ENCODE data around the gene VAV1.

DNA sequence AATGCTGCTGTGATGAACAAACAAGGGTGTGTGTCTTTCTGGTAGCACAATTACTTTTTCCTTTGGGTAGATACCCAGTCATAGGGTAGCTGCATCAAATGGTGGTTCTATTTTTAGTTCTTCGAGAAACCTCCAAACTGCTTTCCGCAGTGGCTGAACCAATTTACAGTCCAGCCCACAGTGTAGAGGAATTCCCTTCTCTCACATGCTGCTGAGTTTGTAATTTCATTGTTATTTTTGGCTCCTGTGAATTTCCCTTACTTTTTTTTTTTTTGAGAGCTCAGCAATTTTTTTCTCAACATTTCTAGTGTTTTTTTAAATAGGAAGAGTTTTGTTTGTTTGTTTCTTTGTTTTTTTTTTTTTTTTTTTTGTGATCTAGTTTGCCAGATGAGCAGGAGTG is 77.4 kb downstream of the VAV1 start:
- TF ChIP-seq, protein P1, sequence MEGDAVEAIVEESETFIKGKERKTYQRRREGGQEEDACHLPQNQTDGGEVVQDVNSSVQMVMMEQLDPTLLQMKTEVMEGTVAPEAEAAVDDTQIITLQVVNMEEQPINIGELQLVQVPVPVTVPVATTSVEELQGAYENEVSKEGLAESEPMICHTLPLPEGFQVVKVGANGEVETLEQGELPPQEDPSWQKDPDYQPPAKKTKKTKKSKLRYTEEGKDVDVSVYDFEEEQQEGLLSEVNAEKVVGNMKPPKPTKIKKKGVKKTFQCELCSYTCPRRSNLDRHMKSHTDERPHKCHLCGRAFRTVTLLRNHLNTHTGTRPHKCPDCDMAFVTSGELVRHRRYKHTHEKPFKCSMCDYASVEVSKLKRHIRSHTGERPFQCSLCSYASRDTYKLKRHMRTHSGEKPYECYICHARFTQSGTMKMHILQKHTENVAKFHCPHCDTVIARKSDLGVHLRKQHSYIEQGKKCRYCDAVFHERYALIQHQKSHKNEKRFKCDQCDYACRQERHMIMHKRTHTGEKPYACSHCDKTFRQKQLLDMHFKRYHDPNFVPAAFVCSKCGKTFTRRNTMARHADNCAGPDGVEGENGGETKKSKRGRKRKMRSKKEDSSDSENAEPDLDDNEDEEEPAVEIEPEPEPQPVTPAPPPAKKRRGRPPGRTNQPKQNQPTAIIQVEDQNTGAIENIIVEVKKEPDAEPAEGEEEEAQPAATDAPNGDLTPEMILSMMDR (IDR thresholded peaks at IDR 0.05; ENCODE audit: low read depth, low read length) = no peak
- no peak for TF ChIP-seq MYC (IDR thresholded peaks at IDR 0.05; ENCODE audit: low read depth, low read length)
- TF ChIP-seq, protein P2, sequence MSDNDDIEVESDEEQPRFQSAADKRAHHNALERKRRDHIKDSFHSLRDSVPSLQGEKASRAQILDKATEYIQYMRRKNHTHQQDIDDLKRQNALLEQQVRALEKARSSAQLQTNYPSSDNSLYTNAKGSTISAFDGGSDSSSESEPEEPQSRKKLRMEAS (IDR thresholded peaks at IDR 0.05; ENCODE audit: low read depth, low read length) = no peak
